GM23338 (cell line): ENCODE data around the gene METTL5. TPM values are rescaled to one million over a fixed set of nuclear protein-coding genes. Genes with fewer than 3 reads are reported as not detected.

ENCODE experiments used
- ATAC-seq: fragments of 200-7000 bp; cut with Tn5 transposase; 3 replicates; pipeline ENCODE4 v1.9.1; 2020
- DNase-seq: peaks from one replicate; pipeline ENCODE4 v3.0.0-alpha.2; 2015; ENCODE audit warnings: low spot score
- H2AFZ ChIP-seq: fragments of 200-600 bp; sonication (generic); 2 replicates; pipeline ENCODE4 v1.8.0; 2016; ENCODE audit warnings: antibody characterized with exemption, mild to moderate bottlenecking, moderate library complexity
- H3F3A ChIP-seq: fragments of 200-600 bp; sonication (generic); replicated peaks from 2 replicates; pipeline ENCODE4 v1.8.0; 2017; ENCODE audit warnings: antibody characterized with exemption, mixed run types, low read depth
- H3K27ac ChIP-seq: fragments of 200-600 bp; sonication (generic); 2 replicates; pipeline ENCODE4 v1.6.1; 2016; ENCODE audit warnings: low read depth
- H3K27me3 ChIP-seq: fragments of 200-600 bp; sonication (generic); 2 replicates; pipeline ENCODE4 v1.8.0; 2016; ENCODE audit warnings: mild to moderate bottlenecking, mixed run types, moderate library complexity; ENCODE audit not compliant: insufficient read depth
- H3K36me3 ChIP-seq: fragments of 200-600 bp; sonication (generic); 2 replicates; pipeline ENCODE4 v1.8.0; 2016; ENCODE audit warnings: mild to moderate bottlenecking; ENCODE audit not compliant: insufficient read depth
- H3K4me1 ChIP-seq: fragments of 200-600 bp; sonication (generic); 2 replicates; pipeline ENCODE4 v1.8.0; 2016; ENCODE audit warnings: mild to moderate bottlenecking, moderate library complexity; ENCODE audit not compliant: insufficient read depth
- H3K4me2 ChIP-seq: fragments of 200-600 bp; sonication (generic); 2 replicates; pipeline ENCODE4 v1.7.1; 2017; ENCODE audit warnings: mixed run types
- H3K4me3 ChIP-seq: fragments of 200-600 bp; sonication (generic); 2 replicates; pipeline ENCODE4 v1.6.1; 2016; ENCODE audit warnings: mixed run types
- H3K79me2 ChIP-seq: fragments of 200-600 bp; sonication (generic); replicated peaks from 2 replicates; pipeline ENCODE4 v1.8.0; 2017; ENCODE audit warnings: mild to moderate bottlenecking; ENCODE audit not compliant: insufficient read depth
- H3K9me2 ChIP-seq: fragments of 200-600 bp; sonication (generic); 2 replicates; pipeline ENCODE4 v1.8.0; 2017; ENCODE audit not compliant: insufficient read depth
- H4K20me1 ChIP-seq: fragments of 200-600 bp; sonication (generic); replicated peaks from 2 replicates; pipeline ENCODE4 v1.8.0; 2017; ENCODE audit warnings: mild to moderate bottlenecking; ENCODE audit not compliant: insufficient read depth
- H3K27ac Mint-ChIP-seq: 2 replicates; pipeline ENCODE4 v1.8.0; 2020; ENCODE audit warnings: inconsistent platforms, mild to moderate bottlenecking, moderate library complexity, mixed read lengths
- H3K27me3 Mint-ChIP-seq: 3 replicates; pipeline ENCODE4 v1.8.0; 2022; ENCODE audit warnings: low read depth, mild to moderate bottlenecking, moderate library complexity, mixed read lengths, inconsistent platforms; ENCODE audit not compliant: insufficient read depth, poor library complexity
- H3K36me3 Mint-ChIP-seq: 3 replicates; pipeline ENCODE4 v1.8.0; 2021; ENCODE audit warnings: low read depth, mild to moderate bottlenecking, inconsistent platforms, moderate library complexity, mixed read lengths
- H3K4me1 Mint-ChIP-seq: 3 replicates; pipeline ENCODE4 v1.8.0; 2020; ENCODE audit warnings: mild to moderate bottlenecking, inconsistent platforms, mixed read lengths
- H3K4me3 Mint-ChIP-seq: 3 replicates; pipeline ENCODE4 v1.8.0; 2021; ENCODE audit warnings: moderate library complexity, mild to moderate bottlenecking, inconsistent platforms, mixed read lengths
- H3K9me3 Mint-ChIP-seq: 3 replicates; pipeline ENCODE4 v1.8.0; 2020; ENCODE audit warnings: moderate library complexity, mild to moderate bottlenecking, inconsistent platforms, mixed read lengths
- CREB1 ChIP-seq: fragments of 250-450 bp; sonication (Bioruptor Pico); IDR thresholded peaks from 2 replicates; pipeline ENCODE4 v1.5.0; 2020; ENCODE audit warnings: low read depth, mild to moderate bottlenecking, moderate library complexity
- CTCF ChIP-seq, 2 experiments: fragments of 200-600 bp in 1 of 2; sonication (generic) in 1 of 2; conservative IDR thresholded peaks; 2 replicates each; pipeline versions ENCODE4 v1.5.1 to v1.6.1; 2016 to 2017; ENCODE audit warnings: antibody characterized with exemption in 2 of 2, low read depth in 2 of 2, mild to moderate bottlenecking in 2 of 2, moderate library complexity in 1 of 2
- EZH2 ChIP-seq: fragments of 200-600 bp; sonication (generic); IDR thresholded peaks from one replicate; pipeline ENCODE4 v1.8.0; 2017; ENCODE audit warnings: antibody characterized with exemption, mild to moderate bottlenecking, low read depth; ENCODE audit not compliant: unreplicated experiment
- EZH2phosphoT487 ChIP-seq: fragments of 200-600 bp; sonication (generic); IDR thresholded peaks from one replicate; pipeline ENCODE4 v1.8.1; 2018; ENCODE audit warnings: antibody characterized with exemption; ENCODE audit not compliant: unreplicated experiment
- JUNB ChIP-seq: IDR thresholded peaks from one replicate; pipeline ENCODE4 v1.6.1; 2016; ENCODE audit warnings: antibody characterized with exemption; ENCODE audit not compliant: unreplicated experiment
- NANOG ChIP-seq: IDR thresholded peaks from 2 replicates; pipeline ENCODE4 v1.6.1; 2016; ENCODE audit warnings: antibody characterized with exemption, borderline replicate concordance
- POLR2AphosphoS5 ChIP-seq: IDR thresholded peaks from 2 replicates; pipeline ENCODE4 v1.6.1; 2016; ENCODE audit warnings: antibody characterized with exemption, low read depth
- STAT1 ChIP-seq: IDR thresholded peaks from one replicate; pipeline ENCODE4 v1.6.1; 2016; ENCODE audit warnings: antibody characterized with exemption; ENCODE audit not compliant: unreplicated experiment
- ZNF114 ChIP-seq: fragments of 250-450 bp; sonication (Bioruptor Pico); IDR thresholded peaks from 2 replicates; pipeline ENCODE4 v1.5.0; 2020; ENCODE audit warnings: mild to moderate bottlenecking, moderate library complexity
- ZNF331 ChIP-seq: fragments of 250-450 bp; sonication (Bioruptor Pico); IDR thresholded peaks from 2 replicates; pipeline ENCODE4 v1.5.0; 2020; ENCODE audit warnings: low read depth, mild to moderate bottlenecking, moderate library complexity
- polyA plus RNA-seq: library from polyadenylated mRNA; unstranded; fragments of >200 nt; fragmentation: Nextera tagmentation; extraction: Ambion mirVana; gene quantifications from 2 replicates; pipeline ENCODE4 v1.2.1, GENCODE V29; 2016
- total RNA-seq: library from RNA; depleted of rRNA; stranded (reverse); fragments of >200 nt; shearing (Covaris generic); gene quantifications from 2 replicates; pipeline ENCODE4 v1.2.3, GENCODE V29; 2014
- TF ChIP-seq, protein P1 (sequence below): IDR thresholded peaks from 2 replicates; pipeline ENCODE4 v1.6.1; 2016; ENCODE audit warnings: antibody characterized with exemption
- TF ChIP-seq, protein P2 (sequence below): IDR thresholded peaks from one replicate; pipeline ENCODE4 v1.6.1; 2018; ENCODE audit warnings: antibody characterized with exemption; ENCODE audit not compliant: unreplicated experiment

The METTL5 gene
- total and polyA plus RNA-seq, 2 experiments from 2014 or later = 74.8 to 233 TPM

GRCh38 chr2:169776252-169776761 lies 48.4 kb downstream of the METTL5 start (continued):
- no peak for TF ChIP-seq CTCF (conservative IDR thresholded peaks at IDR 0.05; ENCODE audit: low read depth in 2 of 2)
- TF ChIP-seq NANOG = no peak
- TF ChIP-seq, protein P1, sequence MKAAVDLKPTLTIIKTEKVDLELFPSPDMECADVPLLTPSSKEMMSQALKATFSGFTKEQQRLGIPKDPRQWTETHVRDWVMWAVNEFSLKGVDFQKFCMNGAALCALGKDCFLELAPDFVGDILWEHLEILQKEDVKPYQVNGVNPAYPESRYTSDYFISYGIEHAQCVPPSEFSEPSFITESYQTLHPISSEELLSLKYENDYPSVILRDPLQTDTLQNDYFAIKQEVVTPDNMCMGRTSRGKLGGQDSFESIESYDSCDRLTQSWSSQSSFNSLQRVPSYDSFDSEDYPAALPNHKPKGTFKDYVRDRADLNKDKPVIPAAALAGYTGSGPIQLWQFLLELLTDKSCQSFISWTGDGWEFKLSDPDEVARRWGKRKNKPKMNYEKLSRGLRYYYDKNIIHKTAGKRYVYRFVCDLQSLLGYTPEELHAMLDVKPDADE = no peak
- TF ChIP-seq POLR2AphosphoS5 = no peak
- TF ChIP-seq STAT1 = no peak
- TF ChIP-seq ZNF331 (CRISPR knock-in tag) = no peak
- TF ChIP-seq JUNB = no peak
- TF ChIP-seq EZH2phosphoT487 = no peak

DNA sequence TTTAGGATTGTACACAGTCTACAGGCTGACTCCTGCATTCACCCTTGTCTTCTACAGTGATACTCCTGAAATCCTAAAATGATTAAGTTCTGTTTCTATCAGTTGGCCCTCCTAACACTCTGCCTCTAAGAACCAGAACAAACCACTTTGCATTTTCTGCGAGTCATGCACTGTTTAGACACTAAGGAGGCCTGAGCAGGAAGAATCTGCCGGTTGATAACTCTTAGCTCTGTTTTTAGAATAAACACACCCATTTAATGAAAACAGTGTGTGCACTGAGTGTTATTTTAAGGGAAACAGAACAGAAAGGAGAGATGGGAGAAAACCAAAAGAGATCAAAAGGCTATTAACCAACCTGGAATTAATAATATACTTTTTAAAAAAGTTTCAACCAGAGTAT lies 48.9 kb downstream of the METTL5 start:
- Mint-ChIP-seq H3K4me3 (no peak overlapping the region), H3K36me3 (no peaks in the 10 kb centered on the region), H3K9me3 (no peaks in the 10 kb centered on the region), H3K27me3 (no peaks in the 10 kb centered on the region), H3K27ac (peak overlapping the region; percentile 41; the same call in 1 of the 2 replicates), H3K4me1 (no peaks in the 10 kb centered on the region; the same call in 2 of the 3 replicates)
- Histone ChIP-seq H4K20me1 (no peaks in the 10 kb centered on the region), H3K9me2 (no peaks in the 10 kb centered on the region), H3K27me3 (no peaks in the 10 kb centered on the region), H3K4me1 (no peaks in the 10 kb centered on the region), H3K79me2 (no peaks in the 10 kb centered on the region), H2AFZ (no peak overlapping the region), H3K4me2 (no peak overlapping the region), H3K4me3 (no peak overlapping the region), H3F3A (no peaks in the 10 kb centered on the region), H3K27ac (no peak overlapping the region), H3K36me3 (no peaks in the 10 kb centered on the region)
- TF ChIP-seq STAT1 (no peak), JUNB (no peak), CTCF (conservative IDR thresholded peaks at IDR 0.05; ENCODE audit: low read depth in 2 of 2) (no peak), ZNF114 (CRISPR knock-in tag) (no peak), ZNF331 (CRISPR knock-in tag) (no peak), CREB1 (CRISPR knock-in tag) (no peak), EZH2 (no peak), EZH2phosphoT487 (no peak), POLR2AphosphoS5 (no peak), NANOG (no peak)
- TF ChIP-seq, protein P1 = no peak
- TF ChIP-seq, protein P2, sequence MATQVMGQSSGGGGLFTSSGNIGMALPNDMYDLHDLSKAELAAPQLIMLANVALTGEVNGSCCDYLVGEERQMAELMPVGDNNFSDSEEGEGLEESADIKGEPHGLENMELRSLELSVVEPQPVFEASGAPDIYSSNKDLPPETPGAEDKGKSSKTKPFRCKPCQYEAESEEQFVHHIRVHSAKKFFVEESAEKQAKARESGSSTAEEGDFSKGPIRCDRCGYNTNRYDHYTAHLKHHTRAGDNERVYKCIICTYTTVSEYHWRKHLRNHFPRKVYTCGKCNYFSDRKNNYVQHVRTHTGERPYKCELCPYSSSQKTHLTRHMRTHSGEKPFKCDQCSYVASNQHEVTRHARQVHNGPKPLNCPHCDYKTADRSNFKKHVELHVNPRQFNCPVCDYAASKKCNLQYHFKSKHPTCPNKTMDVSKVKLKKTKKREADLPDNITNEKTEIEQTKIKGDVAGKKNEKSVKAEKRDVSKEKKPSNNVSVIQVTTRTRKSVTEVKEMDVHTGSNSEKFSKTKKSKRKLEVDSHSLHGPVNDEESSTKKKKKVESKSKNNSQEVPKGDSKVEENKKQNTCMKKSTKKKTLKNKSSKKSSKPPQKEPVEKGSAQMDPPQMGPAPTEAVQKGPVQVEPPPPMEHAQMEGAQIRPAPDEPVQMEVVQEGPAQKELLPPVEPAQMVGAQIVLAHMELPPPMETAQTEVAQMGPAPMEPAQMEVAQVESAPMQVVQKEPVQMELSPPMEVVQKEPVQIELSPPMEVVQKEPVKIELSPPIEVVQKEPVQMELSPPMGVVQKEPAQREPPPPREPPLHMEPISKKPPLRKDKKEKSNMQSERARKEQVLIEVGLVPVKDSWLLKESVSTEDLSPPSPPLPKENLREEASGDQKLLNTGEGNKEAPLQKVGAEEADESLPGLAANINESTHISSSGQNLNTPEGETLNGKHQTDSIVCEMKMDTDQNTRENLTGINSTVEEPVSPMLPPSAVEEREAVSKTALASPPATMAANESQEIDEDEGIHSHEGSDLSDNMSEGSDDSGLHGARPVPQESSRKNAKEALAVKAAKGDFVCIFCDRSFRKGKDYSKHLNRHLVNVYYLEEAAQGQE = no peak
- DNase-seq (no peak), ATAC-seq (no peak)
